ENCODE data around the gene SMPX.

The SMPX gene

DNA sequence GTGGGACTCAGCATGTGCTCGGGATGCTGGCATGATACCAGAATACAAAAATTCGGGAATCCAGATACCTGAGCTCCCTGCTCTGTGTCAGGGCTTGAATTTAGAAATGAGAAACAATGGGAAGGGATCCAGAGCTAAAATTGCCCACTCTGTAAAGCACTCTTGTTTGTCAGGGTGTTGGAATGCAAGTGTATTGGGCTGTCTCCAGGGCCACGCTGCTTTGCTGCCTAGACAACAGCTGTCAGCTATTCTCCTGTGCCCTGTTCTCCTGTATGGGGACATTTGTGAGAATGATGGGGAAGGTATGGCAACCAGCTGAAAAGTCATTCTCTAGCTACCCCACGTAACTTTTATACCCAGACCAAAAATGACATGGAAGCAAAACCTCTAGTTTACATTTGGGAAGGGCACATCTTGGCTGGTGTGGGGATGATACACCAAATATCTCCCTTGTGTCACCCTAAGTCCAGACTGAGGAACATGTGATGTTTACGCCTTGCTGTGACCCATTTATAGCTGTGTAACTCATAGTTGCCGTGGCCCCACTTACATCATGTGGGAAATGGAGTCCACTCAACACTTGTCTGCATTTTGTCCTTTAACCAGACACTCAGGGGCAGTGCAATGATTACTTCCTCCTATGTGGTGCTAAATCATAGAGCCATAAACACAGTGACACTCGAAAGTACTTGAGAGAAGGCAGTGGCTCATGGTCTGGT is 46.6 kb downstream of the SMPX start:
- Histone ChIP-seq H3K27ac (replicated peaks) (no peak overlapping the region), H3K27me3 (ENCODE audit: insufficient read depth, poor library complexity, severe bottlenecking) (no peaks in the 10 kb centered on the region), H3K4me3 (replicated peaks; ENCODE audit: insufficient read depth, low read length) (no peak overlapping the region)
- no peak for TF ChIP-seq GABPA (IDR thresholded peaks at IDR 0.05; ENCODE audit: low read depth)
- TF ChIP-seq, protein P1, sequence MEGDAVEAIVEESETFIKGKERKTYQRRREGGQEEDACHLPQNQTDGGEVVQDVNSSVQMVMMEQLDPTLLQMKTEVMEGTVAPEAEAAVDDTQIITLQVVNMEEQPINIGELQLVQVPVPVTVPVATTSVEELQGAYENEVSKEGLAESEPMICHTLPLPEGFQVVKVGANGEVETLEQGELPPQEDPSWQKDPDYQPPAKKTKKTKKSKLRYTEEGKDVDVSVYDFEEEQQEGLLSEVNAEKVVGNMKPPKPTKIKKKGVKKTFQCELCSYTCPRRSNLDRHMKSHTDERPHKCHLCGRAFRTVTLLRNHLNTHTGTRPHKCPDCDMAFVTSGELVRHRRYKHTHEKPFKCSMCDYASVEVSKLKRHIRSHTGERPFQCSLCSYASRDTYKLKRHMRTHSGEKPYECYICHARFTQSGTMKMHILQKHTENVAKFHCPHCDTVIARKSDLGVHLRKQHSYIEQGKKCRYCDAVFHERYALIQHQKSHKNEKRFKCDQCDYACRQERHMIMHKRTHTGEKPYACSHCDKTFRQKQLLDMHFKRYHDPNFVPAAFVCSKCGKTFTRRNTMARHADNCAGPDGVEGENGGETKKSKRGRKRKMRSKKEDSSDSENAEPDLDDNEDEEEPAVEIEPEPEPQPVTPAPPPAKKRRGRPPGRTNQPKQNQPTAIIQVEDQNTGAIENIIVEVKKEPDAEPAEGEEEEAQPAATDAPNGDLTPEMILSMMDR (IDR thresholded peaks at IDR 0.05; ENCODE audit: insufficient read depth, low read length) = no peak
- no peak for TF ChIP-seq SPI1 (IDR thresholded peaks at IDR 0.05; ENCODE audit: borderline replicate concordance, low read depth)
- no peak for TF ChIP-seq POLR2AphosphoS5 (IDR thresholded peaks at IDR 0.05; ENCODE audit: low read depth)
- TF ChIP-seq REST (IDR thresholded peaks at IDR 0.05; ENCODE audit: insufficient replicate concordance, low read depth) = no peak
- no peak for DNase-seq (ENCODE audit: low read depth in 1 of 2, low spot score in 1 of 2)

GRCh38 chrX:21708116-21708515 is 49.8 kb downstream of the SMPX start:
- Histone ChIP-seq H3K27ac (replicated peaks) (no peak overlapping the region), H3K4me3 (replicated peaks; ENCODE audit: insufficient read depth, low read length) (no peak overlapping the region), H3K27me3 (ENCODE audit: insufficient read depth, poor library complexity, severe bottlenecking) (no peaks in the 10 kb centered on the region)
- TF ChIP-seq GABPA (IDR thresholded peaks at IDR 0.05; ENCODE audit: low read depth) (no peak), REST (IDR thresholded peaks at IDR 0.05; ENCODE audit: insufficient replicate concordance, low read depth) (no peak), SPI1 (IDR thresholded peaks at IDR 0.05; ENCODE audit: borderline replicate concordance, low read depth) (no peak), POLR2AphosphoS5 (IDR thresholded peaks at IDR 0.05; ENCODE audit: low read depth) (no peak)
- TF ChIP-seq, protein P1 (IDR thresholded peaks at IDR 0.05; ENCODE audit: insufficient read depth, low read length) = no peak
- no peak for DNase-seq (ENCODE audit: low read depth in 1 of 2, low spot score in 1 of 2)

- DNase-seq (ENCODE audit: low read depth in 1 of 2, low spot score in 1 of 2) = no peak
- no peak overlapping the region for H3K4me3 ChIP-seq (replicated peaks; ENCODE audit: insufficient read depth, low read length)
- no peaks in the 10 kb centered on the region for H3K27me3 ChIP-seq (ENCODE audit: insufficient read depth, poor library complexity, severe bottlenecking)
- no peak for TF ChIP-seq SPI1 (IDR thresholded peaks at IDR 0.05; ENCODE audit: borderline replicate concordance, low read depth)
- TF ChIP-seq, protein P1 (IDR thresholded peaks at IDR 0.05; ENCODE audit: insufficient read depth, low read length) = no peak
- TF ChIP-seq GABPA (IDR thresholded peaks at IDR 0.05; ENCODE audit: low read depth) = no peak
- TF ChIP-seq REST (IDR thresholded peaks at IDR 0.05; ENCODE audit: insufficient replicate concordance, low read depth) = no peak
- no peak for TF ChIP-seq POLR2AphosphoS5 (IDR thresholded peaks at IDR 0.05; ENCODE audit: low read depth)
- H3K27ac ChIP-seq (replicated peaks) = no peak overlapping the region
These were observed 52.7 kb downstream of the SMPX start for GRCh38 chrX:21705225-21705624.

All from HL-60 (cell line).